H1 (cell line): ENCODE data around the gene DNASE1L1. TPM values are rescaled to one million over a fixed set of nuclear protein-coding genes. Genes with fewer than 3 reads are reported as not detected.
"Not testable (repeated sequence)": the region's sequence is repeated elsewhere in the genome, so short reads cannot be mapped to it uniquely, and the experiment has no call there.

Experiments
- CTCF ChIA-PET: fragments of 300-600 bp; sonication (Branson Sonifier 250); formaldehyde crosslinking; loops from one replicate; lab custom pipeline; 2021; ENCODE audit not compliant: partially characterized antibody; lab: Charles Lee
- POLR2A ChIA-PET: fragments of 300-600 bp; sonication (Branson Sonifier 250); formaldehyde crosslinking; loops from one replicate; lab custom pipeline; 2021; ENCODE audit warnings: inconsistent platforms; ENCODE audit not compliant: partially characterized antibody; lab: Charles Lee
- DNase-seq, 2 experiments: peaks; one replicate each; pipeline versions ENCODE4 v3.0.0 to v3.0.0-alpha.2; 2010 to 2022; ENCODE audit warnings: low spot score in 2 of 2, low read depth in 1 of 2, mixed read lengths in 1 of 2
- FAIRE-seq: peaks from 2 replicates; lab custom pipeline; 2011; peaks lifted over from hg19 to GRCh38; lab: Jason Lieb, UNC
- H2AFZ ChIP-seq: 2 replicates; pipeline ENCODE4 v1.8.1; 2012; ENCODE audit warnings: low read length, inconsistent platforms
- H2AK5ac ChIP-seq: 2 replicates; pipeline ENCODE4 v1.6.1; 2013; ENCODE audit warnings: low read depth, low read length
- H2BK120ac ChIP-seq: replicated peaks from 2 replicates; pipeline ENCODE3; 2013; ENCODE audit warnings: low read depth, low read length, inconsistent platforms
- H2BK12ac ChIP-seq: 2 replicates; pipeline ENCODE4 v1.6.1; 2013; ENCODE audit warnings: low read depth, low read length
- H2BK15ac ChIP-seq: 2 replicates; pipeline ENCODE4 v1.6.1; 2013; ENCODE audit warnings: low read length
- H2BK20ac ChIP-seq: 2 replicates; pipeline ENCODE4 v1.6.1; 2013; ENCODE audit warnings: low read length
- H2BK5ac ChIP-seq: 2 replicates; pipeline ENCODE4 v1.6.1; 2013; ENCODE audit warnings: low read depth, low read length
- H3K14ac ChIP-seq: 2 replicates; pipeline ENCODE4 v1.6.1; 2013; ENCODE audit warnings: inconsistent platforms; ENCODE audit not compliant: insufficient read length
- H3K18ac ChIP-seq: 2 replicates; pipeline ENCODE4 v1.6.1; 2013; ENCODE audit warnings: low read length; ENCODE audit errors: extremely low read depth
- H3K23ac ChIP-seq: 2 replicates; pipeline ENCODE4 v1.6.1; 2013; ENCODE audit warnings: inconsistent platforms; ENCODE audit not compliant: insufficient read length
- H3K23me2 ChIP-seq: 2 replicates; pipeline ENCODE4 v1.6.1; 2013; ENCODE audit warnings: low read depth, low read length
- H3K27ac ChIP-seq: 2 replicates; pipeline ENCODE4 v1.6.1; 2011; ENCODE audit warnings: low read depth, low read length, inconsistent platforms
- H3K27me3 ChIP-seq, 4 experiments: replicated peaks in 1 of 4; 1 replicate in 1 of 4; 2 replicates in 3 of 4; pipeline versions ENCODE4 v1.6.1 to v1.8.1; 2011 to 2013; ENCODE audit warnings: low read length in 3 of 4, mild to moderate bottlenecking in 3 of 4, inconsistent platforms in 2 of 4, mixed read lengths in 2 of 4, moderate library complexity in 1 of 4; ENCODE audit not compliant: control insufficient read depth in 3 of 4, insufficient read depth in 3 of 4; ENCODE audit errors: extremely low read depth in 1 of 4
- H3K36me3 ChIP-seq, 4 experiments: 2 replicates each; pipeline versions ENCODE4 v1.6.1 to v1.8.1; 2011 to 2013; ENCODE audit warnings: mild to moderate bottlenecking in 4 of 4, low read length in 3 of 4, moderate library complexity in 2 of 4, control low read depth in 1 of 4, inconsistent platforms in 1 of 4; ENCODE audit not compliant: insufficient read depth in 4 of 4, control insufficient read depth in 2 of 4
- H3K4ac ChIP-seq: replicated peaks from 2 replicates; pipeline ENCODE3; 2013; ENCODE audit warnings: low read length, low read depth, mixed read lengths, inconsistent platforms; ENCODE audit not compliant: insufficient read length
- H3K4me1 ChIP-seq, 4 experiments: replicated peaks in 1 of 4; 1 replicate in 1 of 4; 2 replicates in 3 of 4; pipeline versions ENCODE4 v1.6.1 to v1.8.1; 2011 to 2013; ENCODE audit warnings: low read length in 3 of 4, inconsistent platforms in 2 of 4, mixed read lengths in 1 of 4; ENCODE audit not compliant: insufficient read depth in 4 of 4, control insufficient read depth in 3 of 4
- H3K4me2 ChIP-seq, 2 experiments: 2 replicates each; pipeline versions ENCODE4 v1.6.1 to v1.8.1; 2011 to 2013; ENCODE audit warnings: low read depth in 2 of 2, low read length in 2 of 2, control low read depth in 1 of 2, inconsistent platforms in 1 of 2, mild to moderate bottlenecking in 1 of 2; ENCODE audit not compliant: insufficient read depth in 1 of 2
- H3K4me3 ChIP-seq, 4 experiments: fragments of 200-600, 300-600 bp in 1 of 4; sonication (generic), shearing (Covaris generic), sonication (Bioruptor Twin) in 1 of 4; 2 replicates each; pipeline versions ENCODE4 v1.5.1 to v1.8.1; 2011 to 2016; ENCODE audit warnings: low read length in 4 of 4, low read depth in 3 of 4, control low read depth in 2 of 4, inconsistent platforms in 2 of 4, mild to moderate bottlenecking in 2 of 4, mixed read lengths in 1 of 4, moderate library complexity in 1 of 4; ENCODE audit not compliant: insufficient read depth in 2 of 4; ENCODE audit errors: extremely low read depth in 1 of 4
- H3K56ac ChIP-seq: replicated peaks from 2 replicates; pipeline ENCODE3; 2013; ENCODE audit warnings: low read depth, mild to moderate bottlenecking, mixed read lengths, low read length, inconsistent platforms; ENCODE audit not compliant: insufficient read length
- H3K79me1 ChIP-seq: 2 replicates; pipeline ENCODE4 v1.6.1; 2013; ENCODE audit warnings: low read depth, low read length, control low read depth
- H3K79me2 ChIP-seq, 2 experiments: 2 replicates each; pipeline versions ENCODE4 v1.6.1 to v1.8.1; 2012 to 2013; ENCODE audit warnings: low read length in 2 of 2, mild to moderate bottlenecking in 2 of 2, inconsistent platforms in 1 of 2; ENCODE audit not compliant: insufficient read depth in 2 of 2, control insufficient read depth in 1 of 2
- H3K9ac ChIP-seq, 4 experiments: replicated peaks in 1 of 4; 1 replicate in 1 of 4; 2 replicates in 3 of 4; pipeline versions ENCODE4 v1.6.1 to v1.8.1; 2011 to 2013; ENCODE audit warnings: low read depth in 3 of 4, low read length in 3 of 4, control low read depth in 2 of 4, mild to moderate bottlenecking in 2 of 4, moderate library complexity in 2 of 4, inconsistent platforms in 1 of 4; ENCODE audit errors: extremely low read depth in 1 of 4
- H3K9me3 ChIP-seq, 2 experiments: 2 replicates each; pipeline versions ENCODE4 v1.6.1 to v1.8.1; 2012 to 2013; ENCODE audit warnings: mild to moderate bottlenecking in 2 of 2, moderate library complexity in 2 of 2, control low read depth in 1 of 2, inconsistent platforms in 1 of 2, low read depth in 1 of 2, low read length in 1 of 2, mixed read lengths in 1 of 2; ENCODE audit not compliant: insufficient read depth in 2 of 2
- H4K20me1 ChIP-seq, 2 experiments: replicated peaks in 1 of 2; 2 replicates each; pipeline versions ENCODE3 to v1.8.1; 2011 to 2013; ENCODE audit warnings: inconsistent platforms in 2 of 2, low read length in 2 of 2, mild to moderate bottlenecking in 1 of 2; ENCODE audit not compliant: insufficient read depth in 2 of 2, control insufficient read depth in 1 of 2
- H4K5ac ChIP-seq: 2 replicates; pipeline ENCODE4 v1.6.1; 2013; ENCODE audit warnings: low read length, low read depth, mixed read lengths, inconsistent platforms; ENCODE audit not compliant: insufficient read length
- H4K8ac ChIP-seq: 2 replicates; pipeline ENCODE4 v1.8.0; 2013; ENCODE audit warnings: mild to moderate bottlenecking, moderate library complexity, low read length, inconsistent platforms; ENCODE audit not compliant: insufficient read depth; ENCODE audit errors: extremely low read depth
- H4K91ac ChIP-seq: replicated peaks from 2 replicates; pipeline ENCODE3; 2013; ENCODE audit warnings: low read length, mixed read lengths, inconsistent platforms; ENCODE audit not compliant: insufficient read length
- WGBS, 2 experiments: shearing (Covaris generic) in 1 of 2; methylation state at CpG; one replicate each; pipeline versions ENCODE4 v1.1.6 to v1.1.7; 2013 to 2015; ENCODE audit warnings: low lambda C conversion rate in 2 of 2, mixed read lengths in 2 of 2, inconsistent platforms in 1 of 2, low coverage in 1 of 2, missing lambda C conversion rate in 1 of 2; ENCODE audit not compliant: insufficient replicate concordance in 2 of 2, insufficient coverage in 1 of 2, insufficient read length in 1 of 2; ENCODE audit errors: extremely low coverage in 1 of 2, missing lambda C conversion rate in 1 of 2; 5-methylcytosine and 5-hydroxymethylcytosine counted together
- polyA plus RNA-seq, 7 experiments: library from polyadenylated mRNA; depleted of rRNA in 3 of 7; stranded (reverse) in 5 of 7; unstranded in 2 of 7; fragments of >200 nt in 5 of 7; fragments of 200-250 nt in 2 of 7; gene quantifications; 1 replicate in 5 of 7; 2 replicates in 1 of 7; 4 replicates in 1 of 7; pipeline versions ENCODE4 v1.2.1 to v1.2.3, GENCODE V29; 2011 to 2013; ENCODE audit warnings: missing spikeins in 2 of 7, mixed read lengths in 2 of 7
- total RNA-seq: library from RNA; stranded (reverse); fragmentation: NEBNext Ultra II Directional; extraction: Animal tissue kit (Norgen Biotek cat#: 25700); gene quantifications from 2 replicates; pipeline ENCODE4 v1.2.1, GENCODE V29; 2021

Gene DNASE1L1
- total and polyA plus RNA-seq, 2 of the 8 experiments (the other 6 are each of a cell fraction or from before 2014, with no cell fraction given): 8.7 to 30.0 TPM

DNA sequence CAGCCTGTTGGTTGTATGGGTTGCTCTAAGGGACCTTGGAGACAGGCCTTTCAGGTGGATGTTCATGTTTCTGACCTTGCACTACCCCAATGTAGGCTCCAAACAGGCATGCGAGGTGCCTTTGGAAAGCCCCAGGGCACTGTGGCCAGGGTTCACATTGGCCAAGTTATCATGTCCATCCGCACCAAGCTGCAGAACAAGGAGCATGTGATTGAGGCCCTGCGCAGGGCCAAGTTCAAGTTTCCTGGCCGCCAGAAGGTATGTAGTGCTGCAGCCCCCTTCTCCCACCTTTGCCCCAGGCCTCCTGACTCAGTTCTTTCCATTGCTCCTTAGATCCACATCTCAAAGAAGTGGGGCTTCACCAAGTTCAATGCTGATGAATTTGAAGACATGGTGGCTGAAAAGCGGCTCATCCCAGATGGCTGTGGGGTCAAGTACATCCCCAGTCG, 8.7 kb downstream of the DNASE1L1 start:
- H3K79me2 ChIP-seq: peaks cover 0 to 15% of the 10 kb centered on the region in 2 experiments; a peak in 2 of 4 replicates
- peaks cover 13 to 25% (median 19%) of the 10 kb centered on the region in 4 experiments for H3K36me3 ChIP-seq
- H3K79me1 ChIP-seq, H3K4me1 ChIP-seq, H2BK5ac ChIP-seq, H2BK120ac ChIP-seq, H2BK15ac ChIP-seq, H3K9me3 ChIP-seq, H2AFZ ChIP-seq, H3K4ac ChIP-seq, FAIRE-seq, H3K23ac ChIP-seq, H3K4me3 ChIP-seq, H3K9ac ChIP-seq, H3K27me3 ChIP-seq, H4K5ac ChIP-seq, H3K18ac ChIP-seq, H3K14ac ChIP-seq, DNase-seq, H3K56ac ChIP-seq, H4K8ac ChIP-seq, H4K91ac ChIP-seq, H2BK12ac ChIP-seq, H2BK20ac ChIP-seq, H3K23me2 ChIP-seq, H3K27ac ChIP-seq, H4K20me1 ChIP-seq, H2AK5ac ChIP-seq: not testable (repeated sequence)
- POLR2A ChIA-PET: interaction anchor here (0.7 to 8.4 kb wide), 21 partner anchors 9 to 132 kb away, joined by 3 to 124 read pairs (median 5); partner anchors contain the start of genes ATP6AP1, DNASE1L1, EMD and FLNA
- WGBS, 2 experiments: 98% methylated on average over 5 of the region's 6 CpGs; no CpG with 5 or more reads in 1 of the 2 experiments
- H3K4me2 ChIP-seq: peak overlapping the region in 1 of 2 experiments; percentile 85; a peak in 1 of 4 replicates
- CTCF ChIA-PET: interaction anchor here (2.4 to 4.9 kb wide), 2 partner anchors 27 to 35 kb away, joined by 5 to 20 read pairs; partner anchors contain the start of gene FLNA
